Measurements from ENCODE around the gene SLC1A1.

- TF ChIP-seq CTCF (IDR thresholded peaks at IDR 0.05) (no peak), POLR2A (IDR thresholded peaks at IDR 0.05) (no peak), EP300 (IDR thresholded peaks at IDR 0.05) (no peak), POLR2AphosphoS5 (IDR thresholded peaks at IDR 0.05) (no peak)
Measured at GRCh38 chr9:4541281-4541680, 51.0 kb downstream of the SLC1A1 start.

Data from sigmoid colon (tissue), 4 donors.